Fibroblast of the aortic adventitia (primary cell): ENCODE data around the gene RXFP2. TPM values are rescaled to one million over a fixed set of nuclear protein-coding genes. Genes with fewer than 3 reads are reported as not detected.

Experiments used
- DNase-seq: peaks from one replicate; pipeline ENCODE4 v3.0.0-alpha.2; 2010; ENCODE audit warnings: low read depth
- H3K4me3 ChIP-seq: 2 replicates; pipeline ENCODE4 v1.5.1; 2011; ENCODE audit warnings: low read depth, mild to moderate bottlenecking, control low read depth, low read length, moderate library complexity
- CTCF ChIP-seq: IDR thresholded peaks from 2 replicates; pipeline ENCODE4 v1.5.1; 2011; ENCODE audit warnings: mild to moderate bottlenecking, low read length, control low read depth, inconsistent platforms; ENCODE audit not compliant: insufficient read depth
- total RNA-seq: library from RNA; depleted of rRNA; stranded (reverse); fragments of >200 nt; gene quantifications from 2 replicates; pipeline ENCODE4 v1.2.3, GENCODE V29; 2012; ENCODE audit warnings: low replicate concordance

The RXFP2 gene
- total RNA-seq, 1 donor, result not detected

GRCh38 chr13:31814536-31814935 lies 75.2 kb downstream of the RXFP2 start:
- H3K4me3 ChIP-seq, result no peak overlapping the region
- DNase-seq, result no peak
- no peak for TF ChIP-seq CTCF

GRCh38 chr13:31815361-31816144 lies 76.2 kb downstream of the RXFP2 start:
- H3K4me3 ChIP-seq, result no peak overlapping the region
- no peak for DNase-seq
- no peak for TF ChIP-seq CTCF

GRCh38 chr13:31818236-31818635 lies 78.9 kb downstream of the RXFP2 start:
- no peak overlapping the region for H3K4me3 ChIP-seq
- no peak for TF ChIP-seq CTCF
- DNase-seq, result no peak

- no peak overlapping the region for H3K4me3 ChIP-seq
- TF ChIP-seq CTCF, result no peak
- DNase-seq, result peak; percentile 41
Observed at GRCh38 chr13:31824705-31825517, 85.6 kb downstream of the RXFP2 start.

GRCh38 chr13:31826521-31826920 lies 87.2 kb downstream of the RXFP2 start:
- TF ChIP-seq CTCF, result no peak
- DNase-seq, result no peak
- H3K4me3 ChIP-seq, result no peak overlapping the region

GRCh38 chr13:31827707-31828106 lies 88.4 kb downstream of the RXFP2 start:
- no peak overlapping the region for H3K4me3 ChIP-seq
- no peak for TF ChIP-seq CTCF
- DNase-seq, result no peak
